ENCODE data around the gene LRRFIP1.

- TF ChIP-seq POLR2A (IDR thresholded peaks at IDR 0.05; ENCODE audit: low read length) (no peak), GATA3 (IDR thresholded peaks at IDR 0.05; ENCODE audit: borderline replicate concordance) (no peak)
These were observed 188.2 kb downstream of the LRRFIP1 start for GRCh38 chr2:237815637-237816036.

All from A549 (cell line).